Fibroblast of the aortic adventitia (primary cell): Measurements from ENCODE around the gene RCAN2. TPM values are rescaled to one million over a fixed set of nuclear protein-coding genes. Genes with fewer than 3 reads are reported as not detected.

Source experiments
- DNase-seq: peaks from one replicate; pipeline ENCODE4 v3.0.0-alpha.2; 2010; ENCODE audit warnings: low read depth
- H3K4me3 ChIP-seq: 2 replicates; pipeline ENCODE4 v1.5.1; 2011; ENCODE audit warnings: low read depth, mild to moderate bottlenecking, control low read depth, low read length, moderate library complexity
- total RNA-seq: library from RNA; depleted of rRNA; stranded (reverse); fragments of >200 nt; gene quantifications from 2 replicates; pipeline ENCODE4 v1.2.3, GENCODE V29; 2012; ENCODE audit warnings: low replicate concordance
- TF ChIP-seq, protein P1 (sequence below): IDR thresholded peaks from 2 replicates; pipeline ENCODE4 v1.5.1; 2011; ENCODE audit warnings: mild to moderate bottlenecking, low read length, control low read depth, inconsistent platforms; ENCODE audit not compliant: insufficient read depth

The RCAN2 gene
- total RNA-seq, 1 donor, result 8.0 TPM

DNA sequence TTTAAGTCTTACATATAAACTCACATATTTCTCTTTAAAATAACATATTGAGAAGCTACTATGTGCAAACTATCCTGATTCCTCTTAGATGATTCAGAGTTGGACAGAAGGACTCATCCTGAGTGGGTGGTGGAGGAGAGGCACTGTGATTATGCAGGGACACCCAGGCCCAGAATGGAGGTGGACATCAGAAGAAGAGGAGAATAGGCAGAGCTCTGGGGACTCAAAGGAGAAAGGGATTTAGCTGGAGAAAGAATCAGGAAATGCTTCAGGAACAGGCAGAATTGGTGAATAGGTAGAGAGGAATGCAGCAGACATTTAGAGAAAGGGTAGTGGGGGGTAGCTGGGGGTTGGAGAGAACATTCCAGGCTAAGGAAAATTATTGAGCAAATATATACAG lies 17.4 kb downstream of the RCAN2 start:
- no peak overlapping the region for H3K4me3 ChIP-seq
- TF ChIP-seq, protein P1, sequence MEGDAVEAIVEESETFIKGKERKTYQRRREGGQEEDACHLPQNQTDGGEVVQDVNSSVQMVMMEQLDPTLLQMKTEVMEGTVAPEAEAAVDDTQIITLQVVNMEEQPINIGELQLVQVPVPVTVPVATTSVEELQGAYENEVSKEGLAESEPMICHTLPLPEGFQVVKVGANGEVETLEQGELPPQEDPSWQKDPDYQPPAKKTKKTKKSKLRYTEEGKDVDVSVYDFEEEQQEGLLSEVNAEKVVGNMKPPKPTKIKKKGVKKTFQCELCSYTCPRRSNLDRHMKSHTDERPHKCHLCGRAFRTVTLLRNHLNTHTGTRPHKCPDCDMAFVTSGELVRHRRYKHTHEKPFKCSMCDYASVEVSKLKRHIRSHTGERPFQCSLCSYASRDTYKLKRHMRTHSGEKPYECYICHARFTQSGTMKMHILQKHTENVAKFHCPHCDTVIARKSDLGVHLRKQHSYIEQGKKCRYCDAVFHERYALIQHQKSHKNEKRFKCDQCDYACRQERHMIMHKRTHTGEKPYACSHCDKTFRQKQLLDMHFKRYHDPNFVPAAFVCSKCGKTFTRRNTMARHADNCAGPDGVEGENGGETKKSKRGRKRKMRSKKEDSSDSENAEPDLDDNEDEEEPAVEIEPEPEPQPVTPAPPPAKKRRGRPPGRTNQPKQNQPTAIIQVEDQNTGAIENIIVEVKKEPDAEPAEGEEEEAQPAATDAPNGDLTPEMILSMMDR, result no peak
- no peak for DNase-seq

DNA sequence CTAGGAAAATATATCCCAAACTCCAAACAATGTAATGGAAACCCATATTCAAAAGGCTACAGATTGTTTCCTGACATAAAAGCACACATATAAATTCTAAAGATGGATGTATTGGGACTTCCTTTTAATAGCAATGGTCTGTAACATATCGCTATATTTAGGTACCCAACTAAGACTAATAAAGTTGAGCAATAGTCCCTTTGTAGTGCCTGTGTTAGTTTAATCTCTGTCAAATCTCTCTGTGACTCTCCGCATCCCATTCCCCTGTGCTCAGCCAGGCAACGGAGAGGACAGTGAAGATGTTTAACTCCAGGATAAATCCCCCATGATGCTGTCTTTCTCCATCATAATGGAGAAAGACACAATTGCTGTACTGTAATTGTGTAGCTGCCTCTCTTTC lies 19.0 kb downstream of the RCAN2 start:
- DNase-seq, result no peak
- H3K4me3 ChIP-seq, result no peak overlapping the region
- TF ChIP-seq, protein P1, result no peak

DNA sequence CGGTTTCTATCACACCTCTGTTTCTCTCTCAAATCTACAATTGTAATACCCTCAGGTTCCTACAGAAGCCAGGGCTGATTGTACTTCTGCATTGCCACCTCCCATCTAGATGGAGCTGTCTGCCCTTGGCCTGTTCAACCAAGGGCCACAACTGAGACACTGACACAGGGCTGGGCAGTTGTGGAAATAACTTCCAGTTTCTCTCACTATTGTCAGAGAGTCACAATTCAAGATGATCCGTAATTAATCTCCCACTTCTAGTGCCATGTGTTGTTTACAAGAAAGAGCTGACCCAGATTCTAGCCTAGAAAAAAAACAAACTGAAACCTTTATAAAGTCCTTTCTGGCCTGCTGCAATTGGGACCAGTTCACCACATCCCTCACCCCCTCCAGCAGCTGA lies 22.2 kb downstream of the RCAN2 start:
- no peak for DNase-seq
- TF ChIP-seq, protein P1, result no peak
- no peak overlapping the region for H3K4me3 ChIP-seq

DNA sequence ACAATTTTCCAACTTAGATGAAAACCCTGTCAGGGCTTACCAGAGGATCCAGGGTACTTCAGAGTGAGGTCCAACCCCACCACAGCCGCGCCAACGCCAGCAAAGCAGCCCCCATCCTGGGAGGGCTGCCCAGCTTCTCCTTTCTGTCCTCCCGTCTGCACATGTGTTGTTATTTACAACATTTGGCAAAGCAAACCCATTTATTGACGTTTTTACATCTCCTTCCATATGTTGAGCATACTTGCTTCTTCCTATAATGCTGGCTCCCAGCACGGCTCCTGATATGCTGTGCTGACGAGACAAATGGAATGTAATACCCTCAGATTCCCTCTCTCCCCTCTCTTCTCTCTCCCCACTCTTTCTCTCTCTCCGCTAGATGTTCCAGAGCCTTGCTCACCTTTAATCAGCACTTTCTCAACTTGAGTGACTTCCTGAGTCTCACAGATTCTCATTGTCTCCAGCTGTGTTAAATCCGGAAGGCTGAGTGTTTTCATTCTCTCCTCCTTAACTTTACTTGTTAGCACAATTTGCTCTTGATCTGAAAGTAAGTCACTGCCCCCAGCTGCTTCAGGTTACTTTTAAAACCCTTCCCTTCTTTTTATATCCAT lies 22.7 kb downstream of the RCAN2 start:
- TF ChIP-seq, protein P1, result no peak
- no peak overlapping the region for H3K4me3 ChIP-seq
- DNase-seq, result no peak

DNA sequence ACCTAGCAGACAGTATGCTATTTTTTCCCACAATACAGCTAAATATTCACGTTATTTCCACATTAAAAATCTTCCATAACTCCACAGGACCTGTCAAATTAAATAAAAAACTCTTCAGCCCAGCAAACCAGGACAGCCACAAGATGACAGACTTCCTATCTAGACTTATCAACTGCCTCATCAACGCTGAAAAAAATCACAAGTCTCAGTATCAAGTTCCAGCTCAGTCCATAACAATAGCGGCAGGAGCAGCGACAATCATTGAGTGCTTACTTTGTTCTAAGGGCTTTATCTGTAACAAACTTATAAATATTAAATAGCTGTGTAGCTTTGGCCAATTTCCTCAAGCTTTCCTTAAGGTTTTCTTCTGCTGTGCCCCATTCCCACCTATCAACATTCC lies 24.7 kb downstream of the RCAN2 start:
- TF ChIP-seq, protein P1, result no peak
- no peak overlapping the region for H3K4me3 ChIP-seq
- no peak for DNase-seq

DNA sequence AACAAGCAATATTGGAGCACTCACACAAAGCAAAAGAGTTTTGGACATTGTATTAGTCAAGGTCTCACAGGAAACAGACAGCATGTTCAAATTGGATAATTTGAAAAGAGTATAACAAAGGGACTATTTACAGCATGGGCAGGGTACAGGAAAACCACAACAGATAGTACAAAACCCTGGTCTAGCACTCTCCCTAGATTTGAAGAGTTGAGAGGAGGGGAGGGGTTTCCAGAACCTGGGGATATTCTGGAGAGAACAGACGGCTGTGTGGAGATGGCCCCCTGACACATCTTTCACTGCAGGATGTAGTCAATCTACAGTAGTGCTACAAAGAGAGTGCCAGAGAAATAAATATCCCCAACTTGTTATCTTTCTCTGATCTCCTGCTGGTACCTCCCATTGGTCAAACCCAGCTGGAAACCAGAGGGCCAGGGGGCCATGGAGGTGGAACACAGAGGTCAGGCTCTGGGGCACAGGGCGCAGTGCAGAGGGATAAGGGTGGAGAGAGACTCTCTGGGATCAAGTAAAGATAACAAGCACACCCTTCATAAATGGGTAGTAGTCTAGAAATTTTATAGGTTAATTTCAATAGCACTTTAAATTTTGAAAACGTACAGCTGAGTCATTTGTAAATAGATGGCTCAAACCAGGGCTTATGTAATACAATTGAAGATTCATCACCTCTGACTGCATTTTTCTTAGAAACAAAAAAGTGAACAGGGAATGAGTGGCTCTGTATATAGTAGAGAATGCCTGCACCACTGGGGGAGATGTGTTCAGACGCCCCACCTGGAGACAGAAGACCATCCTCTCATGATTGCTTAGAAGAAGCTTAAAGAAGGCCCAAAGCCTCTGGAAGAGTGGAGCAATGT lies 25.7 kb downstream of the RCAN2 start:
- TF ChIP-seq, protein P1, result no peak
- no peak overlapping the region for H3K4me3 ChIP-seq
- DNase-seq, result peak; percentile 7
